ENCODE data around the gene PCDHAC1.
"Not testable (repeated sequence)": the region's sequence is repeated elsewhere in the genome, so short reads cannot be mapped to it uniquely, and the experiment has no call there.

Gene PCDHAC1, protein sequence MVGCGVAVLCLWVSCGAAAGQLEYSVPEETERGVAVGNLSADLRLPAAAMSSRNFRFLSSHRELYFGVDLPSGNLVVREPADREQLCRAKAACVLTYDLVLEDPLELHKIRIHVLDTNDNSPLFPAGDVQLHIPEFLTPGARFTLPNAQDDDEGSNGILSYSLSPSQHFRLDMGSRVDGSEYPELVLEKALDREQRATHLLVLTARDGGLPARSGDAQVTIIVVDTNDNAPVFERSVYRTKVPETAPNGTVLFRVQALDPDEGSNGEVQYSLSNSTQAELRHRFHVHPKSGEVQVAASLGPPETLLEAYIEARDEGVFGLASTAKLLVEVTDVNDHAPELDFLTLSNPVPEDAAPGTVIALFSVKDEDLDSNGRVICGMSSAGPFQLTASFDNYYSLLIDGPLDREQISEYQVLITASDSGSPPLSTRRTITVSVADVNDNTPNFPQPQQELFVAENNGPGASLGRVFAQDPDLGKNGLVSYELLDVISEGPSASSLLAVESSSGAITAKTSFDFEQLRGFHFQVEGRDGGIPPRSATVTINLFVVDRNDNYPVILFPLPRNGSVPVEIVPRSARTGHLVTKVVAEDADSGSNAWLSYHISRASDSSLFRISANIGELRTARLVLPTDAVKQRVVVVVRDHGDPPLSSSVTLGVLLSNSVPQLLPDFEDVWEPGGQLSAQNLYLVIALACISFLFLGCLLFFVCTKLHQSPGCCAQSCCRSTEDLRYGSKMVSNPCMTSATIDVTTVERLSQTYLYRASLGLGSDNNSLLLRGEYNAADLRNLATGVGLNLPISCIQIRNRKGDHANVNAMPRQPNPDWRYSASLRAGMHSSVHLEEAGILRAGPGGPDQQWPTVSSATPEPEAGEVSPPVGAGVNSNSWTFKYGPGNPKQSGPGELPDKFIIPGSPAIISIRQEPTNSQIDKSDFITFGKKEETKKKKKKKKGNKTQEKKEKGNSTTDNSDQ

DNA sequence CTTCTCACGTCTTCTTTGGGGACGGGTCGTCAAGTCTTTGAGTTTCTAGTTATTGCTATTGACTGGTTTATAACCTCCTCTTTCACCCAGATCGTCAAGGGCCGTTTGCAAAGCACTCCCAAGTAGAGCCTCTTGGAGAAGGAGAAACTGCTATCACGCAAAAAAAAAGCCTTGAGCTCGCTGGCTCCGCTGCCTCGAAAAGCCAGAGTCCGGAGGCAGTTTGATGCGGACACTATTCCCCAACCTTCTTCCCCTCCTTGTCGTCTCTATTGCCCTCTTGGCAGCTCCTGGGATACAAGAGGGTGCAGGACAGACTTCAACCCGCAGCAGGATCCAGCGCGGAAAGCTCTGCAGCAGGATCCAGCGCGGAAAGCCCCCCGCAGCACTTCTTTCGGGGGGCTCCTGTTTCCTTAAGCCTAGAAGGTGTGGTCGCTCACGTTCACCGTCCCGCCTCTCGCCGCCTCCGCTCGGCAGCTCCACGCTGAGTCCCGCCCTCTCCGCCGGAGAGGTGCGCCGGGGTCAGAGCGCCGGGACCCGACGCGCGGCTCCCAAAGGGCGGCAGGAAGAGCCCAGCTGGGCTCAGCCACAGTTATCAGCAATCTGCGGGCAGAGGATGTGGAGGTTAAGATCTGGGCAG, at the start of gene PCDHAC1:
PCDHAC1 (plus strand) TSS at position 494 of the 637 bp plus-strand sequence. CDS start 594 bp downstream, outside the sequence.
- DNase-seq: no peak

DNA sequence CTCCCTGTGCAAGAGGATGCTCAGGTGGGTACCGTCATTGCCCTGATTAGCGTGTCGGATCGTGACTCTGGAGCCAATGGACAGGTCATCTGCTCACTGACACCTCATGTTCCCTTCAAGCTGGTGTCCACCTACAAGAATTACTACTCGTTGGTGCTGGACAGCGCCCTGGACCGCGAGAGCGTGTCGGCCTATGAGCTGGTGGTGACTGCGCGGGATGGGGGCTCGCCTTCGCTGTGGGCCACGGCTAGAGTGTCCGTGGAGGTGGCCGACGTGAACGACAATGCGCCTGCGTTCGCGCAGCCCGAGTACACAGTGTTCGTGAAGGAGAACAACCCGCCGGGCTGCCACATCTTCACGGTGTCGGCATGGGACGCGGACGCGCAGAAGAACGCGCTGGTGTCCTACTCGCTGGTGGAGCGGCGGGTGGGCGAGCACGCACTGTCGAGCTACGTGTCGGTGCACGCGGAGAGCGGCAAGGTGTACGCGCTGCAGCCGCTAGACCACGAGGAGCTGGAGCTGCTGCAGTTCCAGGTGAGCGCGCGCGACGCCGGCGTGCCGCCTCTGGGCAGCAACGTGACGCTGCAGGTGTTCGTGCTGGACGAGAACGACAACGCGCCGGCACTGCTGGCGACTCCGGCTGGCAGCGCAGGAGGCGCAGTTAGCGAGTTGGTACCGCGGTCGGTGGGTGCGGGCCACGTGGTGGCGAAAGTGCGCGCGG, 49.4 kb upstream of the PCDHAC1 start:
- not testable (repeated sequence) for DNase-seq

DNA sequence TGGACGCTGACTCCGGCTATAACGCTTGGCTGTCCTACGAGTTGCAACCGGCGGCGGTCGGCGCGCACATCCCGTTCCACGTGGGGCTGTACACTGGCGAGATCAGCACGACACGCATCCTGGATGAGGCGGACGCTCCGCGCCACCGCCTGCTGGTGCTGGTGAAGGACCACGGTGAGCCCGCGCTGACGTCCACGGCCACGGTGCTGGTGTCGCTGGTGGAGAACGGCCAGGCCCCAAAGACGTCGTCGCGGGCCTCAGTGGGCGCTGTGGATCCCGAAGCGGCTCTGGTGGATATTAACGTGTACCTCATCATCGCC, 48.9 kb upstream of the PCDHAC1 start:
- no peak for DNase-seq

DNA sequence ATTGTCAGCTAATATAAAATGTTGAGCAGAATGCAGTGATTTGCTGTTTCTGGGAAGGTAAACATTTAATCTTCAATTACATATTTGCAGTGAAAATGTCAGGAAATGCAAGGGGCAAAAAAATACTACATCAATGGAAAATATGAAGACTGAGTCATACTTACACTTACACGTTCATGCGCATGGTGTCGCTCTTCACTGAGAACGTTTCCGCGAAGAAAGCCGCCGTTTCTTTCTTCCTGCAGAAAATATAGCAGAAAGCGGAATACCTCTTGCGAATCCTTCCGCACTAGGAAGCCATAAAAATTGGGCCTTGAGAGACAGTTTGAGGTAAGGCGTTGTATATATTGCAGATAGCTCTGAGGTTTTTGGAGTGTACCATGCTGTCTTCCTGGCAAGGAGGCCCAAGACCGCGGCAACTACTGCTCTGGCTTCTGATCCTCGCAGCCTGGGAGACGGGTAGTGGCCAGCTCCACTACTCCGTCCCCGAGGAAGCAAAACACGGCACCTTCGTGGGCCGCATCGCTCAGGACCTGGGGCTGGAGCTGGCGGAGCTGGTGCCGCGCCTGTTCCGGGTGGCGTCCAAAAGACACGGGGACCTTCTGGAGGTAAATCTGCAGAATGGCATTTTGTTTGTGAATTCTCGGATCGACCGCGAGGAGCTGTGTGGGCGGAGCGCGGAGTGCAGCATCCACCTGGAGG, 44.1 kb upstream of the PCDHAC1 start, which contains the start of gene PCDHA13:
PCDHA13 (plus strand) TSS at position 236 of the 702 bp plus-strand sequence; CDS start at position 381, 145 bp downstream.
- DNase-seq: no peak

DNA sequence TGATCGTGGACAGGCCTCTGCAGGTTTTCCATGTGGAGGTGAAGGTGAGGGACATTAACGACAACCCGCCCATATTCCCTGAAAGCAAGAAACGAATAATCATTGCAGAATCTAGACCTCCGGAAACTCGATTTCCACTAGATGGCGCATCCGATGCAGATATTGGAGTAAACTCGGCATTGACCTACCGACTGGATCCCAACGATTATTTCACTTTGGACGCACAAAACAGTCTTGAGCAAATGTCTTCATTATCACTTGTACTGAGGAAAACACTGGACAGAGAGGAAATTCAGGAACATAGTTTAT, 43.6 kb upstream of the PCDHAC1 start:
- DNase-seq: no peak

DNA sequence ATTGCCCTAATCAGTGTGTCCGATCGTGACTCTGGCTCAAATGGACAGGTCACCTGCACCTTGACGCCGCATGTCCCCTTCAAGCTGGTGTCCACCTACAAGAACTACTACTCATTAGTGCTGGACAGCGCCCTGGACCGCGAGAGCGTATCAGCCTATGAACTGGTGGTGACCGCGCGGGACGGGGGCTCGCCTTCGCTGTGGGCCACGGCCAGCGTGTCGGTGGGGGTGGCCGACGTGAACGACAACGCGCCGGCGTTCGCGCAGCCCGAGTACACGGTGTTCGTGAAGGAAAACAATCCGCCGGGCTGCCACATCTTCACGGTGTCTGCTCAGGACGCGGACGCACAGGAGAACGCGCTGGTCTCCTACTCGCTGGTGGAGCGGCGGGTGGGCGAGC, 42.7 kb upstream of the PCDHAC1 start:
- no peak for DNase-seq

DNA sequence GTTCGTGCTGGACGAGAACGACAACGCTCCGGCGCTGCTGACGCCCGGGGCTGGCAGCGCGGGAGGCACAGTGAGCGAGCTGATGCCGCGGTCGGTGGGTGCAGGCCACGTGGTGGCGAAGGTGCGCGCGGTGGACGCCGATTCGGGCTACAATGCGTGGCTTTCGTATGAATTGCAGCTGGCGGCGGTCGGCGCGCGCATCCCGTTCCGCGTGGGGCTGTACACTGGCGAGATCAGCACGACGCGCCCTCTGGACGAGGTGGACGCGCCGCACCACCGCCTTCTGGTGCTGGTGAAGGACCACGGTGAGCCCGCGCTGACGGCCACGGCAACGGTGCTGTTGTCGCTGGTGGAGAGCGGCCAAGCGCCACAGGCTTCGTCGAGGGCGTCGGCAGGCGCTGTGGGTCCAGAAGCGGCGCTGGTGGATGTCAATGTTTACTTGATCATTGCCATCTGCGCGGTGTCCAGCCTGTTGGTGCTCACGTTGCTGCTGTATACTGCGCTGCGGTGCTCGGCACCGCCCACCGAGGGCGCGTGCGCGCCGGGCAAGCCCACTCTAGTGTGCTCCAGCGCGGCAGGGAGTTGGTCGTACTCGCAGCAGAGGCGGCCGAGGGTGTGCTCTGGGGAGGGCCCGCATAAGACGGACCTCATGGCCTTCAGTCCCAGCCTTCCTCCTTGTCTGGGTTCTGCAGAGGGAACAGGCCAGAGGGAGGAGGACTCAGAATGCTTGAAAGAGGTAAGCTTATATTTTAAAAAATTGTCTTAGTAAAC, 42.0 kb upstream of the PCDHAC1 start:
- DNase-seq: no peak

DNA sequence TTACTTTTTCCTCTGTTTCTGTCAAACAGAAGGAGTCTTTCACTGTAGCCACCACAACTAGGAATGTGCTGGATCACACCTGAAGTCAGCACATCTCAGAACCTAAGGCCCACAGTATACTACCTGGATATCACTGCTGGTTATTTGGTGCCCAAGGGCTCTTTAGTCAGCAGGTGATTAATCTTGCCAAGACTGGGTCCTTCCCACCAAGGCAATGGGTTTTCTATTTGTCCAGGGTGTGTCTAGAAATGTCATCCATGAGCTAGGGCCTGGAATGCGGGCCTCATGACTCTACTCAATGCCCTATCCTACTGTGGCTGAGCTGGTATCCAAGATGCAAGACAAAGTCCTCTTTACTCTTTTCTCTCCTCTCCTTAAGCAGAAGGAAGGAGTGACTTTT, 9.8 kb upstream of the PCDHAC1 start:
- no peak for DNase-seq

DNA sequence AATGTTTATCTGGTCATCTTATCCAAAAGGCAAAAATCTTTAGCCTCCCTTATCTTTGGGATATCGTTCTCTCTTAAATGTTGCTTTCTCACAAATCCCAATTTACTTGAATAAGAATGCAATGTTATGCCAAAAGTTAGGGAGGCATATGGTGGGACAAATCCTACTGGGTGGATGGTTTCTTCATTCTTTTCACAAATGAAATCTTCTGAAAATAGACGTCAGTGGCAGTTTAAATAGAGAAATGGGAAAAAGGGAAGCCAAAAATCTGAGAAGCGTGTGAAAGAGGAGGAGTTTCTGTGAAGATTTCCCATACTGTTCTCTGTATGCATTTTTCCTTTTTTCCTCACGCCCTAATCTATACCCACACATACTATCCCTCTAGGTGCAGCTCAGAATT, 2.5 kb upstream of the PCDHAC1 start:
- no peak for DNase-seq

DNA sequence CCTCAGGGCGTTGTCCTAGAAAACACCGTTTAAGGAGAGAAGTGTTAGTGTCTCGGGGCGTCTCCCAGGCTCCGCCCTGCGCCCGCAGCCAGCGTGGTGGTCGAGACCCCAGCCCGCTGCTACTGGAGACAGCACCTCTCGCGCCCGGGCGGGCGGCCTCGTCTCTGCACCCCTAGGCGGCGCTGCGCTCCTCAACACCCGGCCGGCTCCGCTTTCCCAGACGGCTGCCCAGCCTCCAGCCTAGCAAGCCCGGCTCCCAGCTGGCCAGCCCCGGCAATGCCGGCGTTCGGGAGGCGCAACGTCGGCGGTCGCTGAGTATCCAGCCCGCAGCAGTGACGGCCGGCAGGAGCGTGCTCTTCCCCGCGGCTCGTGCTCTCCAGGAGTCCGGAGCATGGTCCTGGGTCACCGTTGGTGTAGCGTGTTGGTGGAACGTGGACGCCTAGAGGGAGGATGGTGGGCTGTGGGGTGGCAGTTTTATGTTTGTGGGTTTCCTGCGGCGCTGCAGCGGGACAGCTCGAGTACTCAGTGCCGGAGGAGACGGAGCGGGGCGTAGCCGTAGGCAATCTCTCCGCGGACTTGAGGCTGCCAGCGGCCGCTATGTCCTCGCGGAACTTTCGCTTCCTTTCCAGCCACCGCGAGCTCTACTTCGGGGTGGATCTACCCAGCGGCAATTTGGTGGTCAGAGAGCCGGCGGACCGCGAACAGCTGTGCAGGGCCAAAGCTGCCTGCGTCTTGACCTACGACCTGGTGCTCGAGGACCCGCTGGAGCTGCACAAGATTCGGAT, 536 bp downstream of the PCDHAC1 start:
- peak; percentile 66 for DNase-seq

DNA sequence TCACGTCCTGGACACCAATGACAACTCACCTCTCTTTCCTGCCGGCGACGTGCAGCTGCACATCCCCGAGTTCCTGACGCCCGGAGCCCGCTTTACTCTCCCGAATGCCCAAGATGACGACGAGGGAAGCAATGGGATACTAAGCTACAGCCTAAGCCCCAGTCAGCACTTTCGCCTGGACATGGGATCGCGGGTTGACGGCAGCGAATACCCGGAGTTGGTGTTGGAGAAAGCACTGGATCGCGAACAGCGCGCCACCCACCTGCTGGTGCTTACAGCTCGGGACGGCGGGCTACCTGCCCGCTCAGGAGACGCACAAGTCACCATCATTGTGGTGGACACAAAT, 1.1 kb downstream of the PCDHAC1 start:
- DNase-seq: no peak

DNA sequence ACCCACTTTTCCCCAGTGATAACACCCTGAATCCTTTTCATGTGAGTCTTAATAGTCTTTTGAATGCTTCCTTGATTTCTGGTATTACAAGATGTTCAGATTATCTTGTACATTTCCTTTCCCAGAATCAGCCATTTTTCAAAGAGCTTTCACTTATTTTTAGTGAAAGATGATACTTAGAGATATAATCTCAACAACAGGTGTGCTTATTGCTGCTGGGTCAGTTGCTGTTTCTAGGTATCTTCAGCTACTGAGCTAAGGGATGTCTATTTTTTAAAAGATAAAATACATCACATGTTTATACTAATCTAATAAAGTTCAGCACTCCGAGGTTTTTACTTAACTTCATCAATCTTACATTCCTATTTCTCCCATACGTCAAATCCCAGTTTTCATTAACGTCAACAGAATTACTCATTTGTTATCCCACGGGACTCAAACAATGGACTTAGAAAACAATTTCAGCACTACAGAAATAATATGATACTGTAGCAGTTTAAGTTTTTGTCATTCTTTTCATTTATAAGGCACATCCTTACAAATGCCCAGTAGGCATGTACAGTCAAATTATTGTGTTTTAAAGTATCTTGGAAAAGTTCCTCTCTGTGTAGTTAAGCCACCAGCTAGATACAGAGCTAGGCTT, 9.0 kb downstream of the PCDHAC1 start:
- no peak for DNase-seq

DNA sequence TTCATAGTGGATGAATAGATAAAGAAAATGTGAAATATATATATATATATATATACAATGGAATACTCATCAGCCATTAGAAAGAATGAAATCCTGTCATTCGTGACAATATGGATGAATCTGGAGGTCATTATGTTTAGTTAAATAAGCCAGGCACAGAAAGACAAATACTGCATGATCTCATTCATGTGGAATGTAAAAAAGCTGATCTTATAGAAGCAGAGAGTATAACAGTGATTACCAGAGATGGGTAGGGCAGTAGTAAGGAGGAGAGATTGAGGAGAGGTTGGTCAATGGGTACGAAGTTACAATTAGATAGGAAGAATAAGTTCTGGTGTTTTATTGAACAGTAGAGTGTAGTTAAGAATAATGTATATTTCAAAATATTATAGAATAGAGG, 20.5 kb downstream of the PCDHAC1 start:
- DNase-seq: no peak

DNA sequence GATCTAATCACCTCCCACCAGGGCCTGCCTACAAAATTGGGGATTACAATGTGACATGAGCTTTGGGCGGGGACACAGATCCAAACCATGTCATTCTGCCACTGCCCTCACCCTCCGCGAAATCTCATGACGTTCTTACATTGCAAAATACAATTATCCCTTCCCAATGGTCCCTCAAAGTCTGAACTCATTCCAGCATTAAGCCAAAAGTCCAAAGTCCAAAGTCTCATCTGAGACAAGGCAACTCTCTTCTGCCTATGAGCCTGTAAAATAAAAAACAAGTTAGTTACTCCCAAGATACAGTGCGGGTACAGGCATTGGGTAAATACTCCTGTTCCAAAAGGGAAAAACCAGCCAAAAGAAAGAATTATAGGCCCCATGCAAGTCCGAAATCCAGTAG, 25.5 kb downstream of the PCDHAC1 start:
- no peak for DNase-seq

DNA sequence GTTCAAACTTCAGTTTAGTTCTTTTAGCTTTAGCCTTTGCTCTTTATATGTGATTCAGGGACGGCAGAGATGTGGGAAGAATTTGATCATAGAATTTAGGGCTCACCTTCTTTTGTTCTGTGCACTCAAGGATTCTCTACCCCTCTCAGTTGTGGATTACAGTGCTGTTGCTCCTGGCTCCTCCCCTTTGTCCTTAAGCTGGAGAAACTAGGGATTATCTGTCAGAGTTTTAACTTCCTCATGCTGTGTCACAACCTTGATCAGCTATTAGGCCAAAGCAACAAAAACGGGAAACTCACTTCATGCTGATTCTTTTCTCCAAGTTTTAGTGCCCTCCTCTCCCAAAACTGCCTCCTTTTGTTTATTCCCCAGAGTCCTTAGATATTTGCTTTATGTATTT, 27.1 kb downstream of the PCDHAC1 start:
- DNase-seq: no peak

DNA sequence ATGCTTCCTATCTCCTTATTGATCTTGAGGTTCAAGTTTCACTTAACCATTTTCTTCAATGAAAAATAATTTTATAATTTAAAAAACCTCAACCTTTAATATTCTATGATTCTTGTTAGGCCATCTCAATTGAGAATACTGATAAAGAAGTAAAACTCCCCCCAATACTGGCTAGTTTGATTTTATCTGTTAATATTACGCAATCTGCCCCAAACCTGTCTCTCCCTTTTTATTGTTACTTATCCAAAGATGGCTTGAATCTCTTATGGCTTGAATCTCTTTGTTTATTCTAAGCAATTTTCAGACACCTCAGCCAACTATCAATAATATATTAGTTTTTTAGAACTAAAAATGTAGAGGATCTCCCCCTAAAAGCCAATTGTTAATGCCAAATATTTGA, 36.1 kb downstream of the PCDHAC1 start:
- no peak for DNase-seq

DNA sequence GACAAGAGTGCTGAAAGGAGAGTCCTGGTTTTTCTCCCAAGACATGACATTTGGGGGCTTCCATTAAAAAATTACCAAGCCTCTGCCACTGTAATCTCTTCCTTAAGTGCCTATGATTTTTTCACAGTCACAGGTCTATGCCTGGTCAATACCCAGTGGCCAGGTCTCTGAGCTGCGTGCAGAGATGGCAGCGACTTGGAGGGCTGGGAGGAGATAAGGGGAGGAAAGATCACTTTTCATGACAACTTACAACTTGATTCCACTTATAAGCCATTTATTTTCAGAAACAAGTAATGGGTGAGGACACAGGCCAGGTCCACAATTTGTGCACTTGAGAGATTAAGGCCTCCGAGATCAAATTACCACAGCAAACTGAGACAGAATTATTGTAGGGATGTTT, 38.3 kb downstream of the PCDHAC1 start:
- DNase-seq: no peak

DNA sequence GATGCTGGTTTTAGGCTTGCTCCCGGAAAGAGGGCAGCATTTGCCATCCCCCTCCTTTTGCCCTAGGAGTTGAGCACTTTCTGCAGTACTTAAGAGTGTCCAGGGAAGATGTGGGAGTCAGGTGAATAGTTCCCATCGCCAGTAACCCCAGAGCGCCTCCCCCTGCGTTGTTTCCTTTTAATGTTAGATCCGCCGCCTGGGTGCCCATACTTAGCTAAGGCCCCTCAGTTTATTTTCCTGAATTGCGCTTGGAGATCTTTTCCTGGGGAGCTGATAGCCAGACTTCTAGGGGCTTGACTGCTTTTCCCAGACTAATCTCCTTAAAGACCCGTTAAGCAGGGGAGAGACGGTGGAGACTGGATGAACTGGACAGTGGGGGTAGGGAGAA, 39.8 kb downstream of the PCDHAC1 start:
- DNase-seq: no peak

DNA sequence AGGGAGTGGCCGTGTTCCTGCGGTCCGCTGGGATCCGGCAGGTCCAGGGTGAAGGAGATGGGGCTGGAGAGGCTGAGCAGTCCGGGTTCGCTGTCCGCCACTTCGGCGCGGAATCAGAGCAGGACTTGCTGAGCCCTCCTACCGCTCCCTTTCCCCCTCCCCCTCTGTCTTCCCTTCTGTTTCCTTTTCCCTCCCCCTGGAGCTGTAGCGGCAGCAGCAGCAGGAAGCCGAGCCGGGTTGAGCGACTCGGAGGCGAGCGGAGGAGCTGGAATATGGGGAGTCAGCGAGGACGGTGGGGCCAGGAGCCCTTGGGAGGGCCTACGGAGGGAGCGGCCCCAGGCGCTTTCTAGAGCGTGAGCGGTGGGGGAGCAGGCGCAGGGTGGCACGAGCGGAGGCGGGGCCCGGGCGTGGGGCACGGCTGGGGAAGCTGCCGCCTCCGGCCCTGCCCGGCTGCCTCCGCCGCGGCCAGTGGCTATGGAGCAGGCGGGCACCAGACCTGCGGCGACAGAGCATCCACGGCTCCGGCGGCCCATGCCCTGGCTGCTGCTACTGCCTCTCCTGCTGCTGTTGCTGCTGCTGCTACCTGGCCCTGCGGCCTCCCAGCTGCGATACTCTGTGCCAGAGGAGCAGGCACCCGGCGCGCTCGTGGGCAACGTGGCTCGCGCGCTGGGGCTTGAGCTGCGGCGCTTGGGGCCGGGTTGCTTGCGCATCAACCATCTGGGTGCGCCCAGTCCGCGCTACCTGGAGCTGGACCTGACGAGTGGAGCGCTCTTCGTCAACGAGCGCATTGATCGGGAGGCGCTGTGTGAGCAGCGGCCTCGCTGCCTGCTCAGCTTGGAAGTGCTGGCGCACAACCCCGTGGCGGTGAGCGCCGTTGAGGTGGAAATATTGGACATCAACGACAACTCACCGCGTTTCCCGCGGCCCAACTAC, 40.5 kb downstream of the PCDHAC1 start, which contains the start of gene PCDHAC2:
PCDHAC2 (plus strand) TSS at position 184 of the 933 bp plus-strand sequence; CDS start at position 475, 291 bp downstream.
- DNase-seq: peak; percentile 55

All from DMS 273 treated with DMSO at 0.1 percent for 48 hours (cell line).